ENCODE data around the gene GPR55. TPM values are rescaled to one million over a fixed set of nuclear protein-coding genes. Genes with fewer than 3 reads are reported as not detected.

Gene GPR55
- total RNA-seq, 1 experiment from 2014 or later, result 0.19 TPM

DNA sequence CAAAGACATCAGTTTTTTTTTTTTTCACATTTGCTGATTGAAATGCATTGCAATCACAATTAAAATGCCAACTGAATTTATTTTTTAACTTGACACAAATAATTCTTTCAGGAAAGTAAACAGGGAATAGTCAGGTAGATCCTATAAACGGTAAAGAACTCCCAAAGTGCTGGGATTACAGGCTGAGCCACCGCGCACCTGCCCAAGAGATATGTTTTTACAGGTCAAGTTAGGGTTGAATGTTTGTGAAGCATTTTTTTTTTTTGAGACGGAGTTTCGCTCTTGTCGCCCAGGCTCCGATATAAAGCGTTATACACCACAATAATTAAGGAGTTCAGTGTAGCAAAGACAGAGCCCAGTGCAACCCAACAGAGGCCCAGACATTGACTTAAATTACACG is 45.2 kb downstream of the GPR55 start:
- H3K27me3 ChIP-seq (replicated peaks; ENCODE audit: insufficient read depth, low read depth, low read length, poor library complexity), result no peaks in the 10 kb centered on the region
- BruUV-seq (replicated peaks), result no TSS peak
- H3K4me3 ChIP-seq (ENCODE audit: low read depth, low read length, poor library complexity, severe bottlenecking), result no peak overlapping the region
- no peak overlapping the region for H3K27ac ChIP-seq (ENCODE audit: low read depth, low read length, poor library complexity, severe bottlenecking)
- intact Hi-C loops (cut with micrococcal nuclease; ENCODE audit: unreplicated experiment), result no loop called here
- H3K4me1 ChIP-seq (ENCODE audit: insufficient read depth, low read length, poor library complexity, severe bottlenecking), result no peaks in the 10 kb centered on the region
- POLR2A ChIA-PET (ENCODE audit: low non-redundant PET), result no interaction called here
- CTCF ChIA-PET, result no interaction called here
- TF ChIP-seq EZH2 (IDR thresholded peaks at IDR 0.05; ENCODE audit: borderline replicate concordance, low read depth, low read length, poor library complexity, severe bottlenecking), result no peak
- TF ChIP-seq, protein P1, sequence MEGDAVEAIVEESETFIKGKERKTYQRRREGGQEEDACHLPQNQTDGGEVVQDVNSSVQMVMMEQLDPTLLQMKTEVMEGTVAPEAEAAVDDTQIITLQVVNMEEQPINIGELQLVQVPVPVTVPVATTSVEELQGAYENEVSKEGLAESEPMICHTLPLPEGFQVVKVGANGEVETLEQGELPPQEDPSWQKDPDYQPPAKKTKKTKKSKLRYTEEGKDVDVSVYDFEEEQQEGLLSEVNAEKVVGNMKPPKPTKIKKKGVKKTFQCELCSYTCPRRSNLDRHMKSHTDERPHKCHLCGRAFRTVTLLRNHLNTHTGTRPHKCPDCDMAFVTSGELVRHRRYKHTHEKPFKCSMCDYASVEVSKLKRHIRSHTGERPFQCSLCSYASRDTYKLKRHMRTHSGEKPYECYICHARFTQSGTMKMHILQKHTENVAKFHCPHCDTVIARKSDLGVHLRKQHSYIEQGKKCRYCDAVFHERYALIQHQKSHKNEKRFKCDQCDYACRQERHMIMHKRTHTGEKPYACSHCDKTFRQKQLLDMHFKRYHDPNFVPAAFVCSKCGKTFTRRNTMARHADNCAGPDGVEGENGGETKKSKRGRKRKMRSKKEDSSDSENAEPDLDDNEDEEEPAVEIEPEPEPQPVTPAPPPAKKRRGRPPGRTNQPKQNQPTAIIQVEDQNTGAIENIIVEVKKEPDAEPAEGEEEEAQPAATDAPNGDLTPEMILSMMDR (conservative IDR thresholded peaks at IDR 0.05; ENCODE audit: low read depth, low read length), result no peak
- peaks cover 50% of the 10 kb centered on the region for H3K36me3 ChIP-seq (ENCODE audit: insufficient read depth, low read length, poor library complexity, severe bottlenecking)
- DNase-seq (ENCODE audit: low spot score), result no peak
- H3K9me3 ChIP-seq (ENCODE audit: low read depth, low read length, poor library complexity, severe bottlenecking), result no peaks in the 10 kb centered on the region

DNA sequence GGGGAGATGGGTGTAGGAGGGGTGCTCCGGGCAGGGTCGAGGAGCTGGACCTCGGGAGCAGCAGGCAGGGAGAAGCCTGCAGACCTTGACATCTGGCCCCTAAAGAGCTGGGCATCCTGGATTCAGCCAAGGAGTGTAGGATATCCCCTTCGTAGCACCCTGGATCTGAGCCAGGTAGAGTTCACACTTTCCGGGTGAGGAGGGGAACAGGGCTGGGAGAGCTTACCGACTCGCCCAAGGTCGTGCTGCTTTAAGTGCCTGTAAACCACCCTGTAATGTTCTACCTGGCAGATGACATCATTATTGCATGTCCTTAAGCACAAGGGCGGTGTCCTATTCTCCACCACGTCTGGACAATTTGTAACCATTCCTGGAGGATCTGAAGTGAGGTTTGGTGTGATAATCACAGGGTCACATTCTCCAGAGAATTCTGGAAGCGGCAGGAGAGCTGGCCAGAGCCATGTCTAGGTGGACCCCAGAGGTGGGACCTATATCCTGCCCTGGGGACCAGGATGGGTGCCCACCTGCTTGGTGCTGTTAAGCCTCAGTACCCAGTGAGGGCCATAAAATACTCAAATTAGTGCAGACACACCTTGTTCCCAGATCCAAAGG is 45.7 kb downstream of the GPR55 start:
- CTCF ChIA-PET, result no interaction called here
- Histone ChIP-seq H3K4me1 (ENCODE audit: insufficient read depth, low read length, poor library complexity, severe bottlenecking) (no peaks in the 10 kb centered on the region), H3K9me3 (ENCODE audit: low read depth, low read length, poor library complexity, severe bottlenecking) (no peaks in the 10 kb centered on the region), H3K4me3 (ENCODE audit: low read depth, low read length, poor library complexity, severe bottlenecking) (no peak overlapping the region), H3K27me3 (replicated peaks; ENCODE audit: insufficient read depth, low read depth, low read length, poor library complexity) (no peaks in the 10 kb centered on the region), H3K36me3 (ENCODE audit: insufficient read depth, low read length, poor library complexity, severe bottlenecking) (peaks cover 55% of the 10 kb centered on the region), H3K27ac (ENCODE audit: low read depth, low read length, poor library complexity, severe bottlenecking) (no peak overlapping the region)
- TF ChIP-seq, protein P1 (conservative IDR thresholded peaks at IDR 0.05; ENCODE audit: low read depth, low read length), result no peak
- TF ChIP-seq EZH2 (IDR thresholded peaks at IDR 0.05; ENCODE audit: borderline replicate concordance, low read depth, low read length, poor library complexity, severe bottlenecking), result no peak
- no TSS peak for BruUV-seq (replicated peaks)
- intact Hi-C loops (cut with micrococcal nuclease; ENCODE audit: unreplicated experiment), result no loop called here
- POLR2A ChIA-PET (ENCODE audit: low non-redundant PET), result no interaction called here
- DNase-seq (ENCODE audit: low spot score), result no peak

DNA sequence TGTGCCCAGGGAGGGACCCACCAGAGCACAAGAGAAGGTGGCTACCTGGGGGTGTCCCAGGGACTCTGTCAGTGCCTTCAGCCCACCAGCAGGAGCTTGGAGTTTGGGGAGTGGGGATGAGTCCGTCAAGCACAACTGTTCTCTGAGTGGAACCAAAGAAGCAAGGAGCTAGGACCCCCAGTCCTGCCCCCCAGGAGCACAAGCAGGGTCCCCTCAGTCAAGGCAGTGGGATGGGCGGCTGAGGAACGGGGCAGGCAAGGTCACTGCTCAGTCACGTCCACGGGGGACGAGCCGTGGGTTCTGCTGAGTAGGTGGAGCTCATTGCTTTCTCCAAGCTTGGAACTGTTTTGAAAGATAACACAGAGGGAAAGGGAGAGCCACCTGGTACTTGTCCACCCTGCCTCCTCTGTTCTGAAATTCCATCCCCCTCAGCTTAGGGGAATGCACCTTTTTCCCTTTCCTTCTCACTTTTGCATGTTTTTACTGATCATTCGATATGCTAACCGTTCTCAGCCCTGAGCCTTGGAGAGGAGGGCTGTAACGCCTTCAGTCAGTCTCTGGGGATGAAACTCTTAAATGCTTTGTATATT is 46.3 kb downstream of the GPR55 start:
- Histone ChIP-seq H3K27ac (ENCODE audit: low read depth, low read length, poor library complexity, severe bottlenecking) (no peak overlapping the region), H3K27me3 (replicated peaks; ENCODE audit: insufficient read depth, low read depth, low read length, poor library complexity) (no peaks in the 10 kb centered on the region), H3K36me3 (ENCODE audit: insufficient read depth, low read length, poor library complexity, severe bottlenecking) (peaks cover 55% of the 10 kb centered on the region), H3K4me1 (ENCODE audit: insufficient read depth, low read length, poor library complexity, severe bottlenecking) (no peaks in the 10 kb centered on the region), H3K4me3 (ENCODE audit: low read depth, low read length, poor library complexity, severe bottlenecking) (no peak overlapping the region), H3K9me3 (ENCODE audit: low read depth, low read length, poor library complexity, severe bottlenecking) (no peaks in the 10 kb centered on the region)
- BruUV-seq (replicated peaks), result TSS peak; percentile 93
- no peak for DNase-seq (ENCODE audit: low spot score)
- intact Hi-C loops (cut with micrococcal nuclease; ENCODE audit: unreplicated experiment), result no loop called here
- ChIA-PET POLR2A (ENCODE audit: low non-redundant PET) (interaction anchor here (0.5 kb wide), 1 partner anchor 343 kb away, joined by 6 read pairs; no protein-coding TSS in a partner anchor), CTCF (no interaction called here)
- no peak for TF ChIP-seq EZH2 (IDR thresholded peaks at IDR 0.05; ENCODE audit: borderline replicate concordance, low read depth, low read length, poor library complexity, severe bottlenecking)
- TF ChIP-seq, protein P1 (conservative IDR thresholded peaks at IDR 0.05; ENCODE audit: low read depth, low read length), result no peak

Data from A673 (cell line).